DMS 273 (cell line): ENCODE results near the gene SLC38A6.

Experiments used
- DNase-seq: peaks from one replicate; lab custom pipeline; 2025; ENCODE audit not compliant: unreplicated experiment; lab: John Stamatoyannopoulos, UW

SLC38A6 gene

GRCh38 chr14:61101803-61102548, 120.9 kb downstream of the SLC38A6 start:
- DNase-seq: no peak
